Ecto neural progenitor cell (in vitro differentiated cells): ENCODE measurements around the gene CYBB.
"Not testable (repeated sequence)": the region's sequence is repeated elsewhere in the genome, so short reads cannot be mapped to it uniquely, and the experiment has no call there.

Experiments used
- DNase-seq: peaks from one replicate; pipeline ENCODE4 v3.0.0-alpha.2; 2018; ENCODE audit warnings: low spot score

The CYBB gene

DNA sequence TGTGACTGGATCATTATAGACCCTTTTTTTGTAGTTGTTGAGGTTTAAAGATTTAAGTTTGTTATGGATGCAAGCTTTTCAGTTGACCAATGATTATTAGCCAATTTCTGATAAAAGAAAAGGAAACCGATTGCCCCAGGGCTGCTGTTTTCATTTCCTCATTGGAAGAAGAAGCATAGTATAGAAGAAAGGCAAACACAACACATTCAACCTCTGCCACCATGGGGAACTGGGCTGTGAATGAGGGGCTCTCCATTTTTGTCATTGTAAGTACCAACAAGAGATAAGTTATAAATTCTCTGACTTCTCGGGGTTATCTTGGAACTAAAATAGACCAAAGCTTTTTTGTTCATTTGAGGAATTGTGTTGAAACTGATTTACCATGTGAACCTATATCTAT, at the start of gene CYBB:
TSS of gene CYBB (plus strand) at position 203 of the 400 bp plus-strand sequence. CDS start at position 222, 19 bp downstream.
- no peak for DNase-seq

DNA sequence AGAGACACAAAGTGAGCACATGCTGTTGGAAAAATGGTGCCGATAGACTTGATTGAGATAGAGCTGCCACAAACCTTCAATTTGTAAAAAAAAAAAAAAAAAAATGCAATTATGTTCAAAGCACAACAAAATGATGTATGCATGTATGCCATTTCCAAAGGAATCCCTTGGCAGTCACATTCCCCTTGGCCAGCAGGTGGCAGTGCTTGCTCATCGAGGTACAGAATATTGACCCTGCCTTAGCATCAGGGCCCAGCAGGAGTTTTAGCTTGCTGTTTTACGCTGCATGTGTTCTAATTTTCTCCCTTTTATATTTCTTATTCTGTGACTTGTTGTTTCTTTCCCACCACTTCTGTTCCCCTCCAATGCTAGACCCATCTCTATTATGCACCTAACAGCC, 34.5 kb upstream of the CYBB start:
- DNase-seq, result peak; percentile 60

- DNase-seq, result no peak
Measured at GRCh38 chrX:37745835-37746217, 34.0 kb upstream of the CYBB start.

DNA sequence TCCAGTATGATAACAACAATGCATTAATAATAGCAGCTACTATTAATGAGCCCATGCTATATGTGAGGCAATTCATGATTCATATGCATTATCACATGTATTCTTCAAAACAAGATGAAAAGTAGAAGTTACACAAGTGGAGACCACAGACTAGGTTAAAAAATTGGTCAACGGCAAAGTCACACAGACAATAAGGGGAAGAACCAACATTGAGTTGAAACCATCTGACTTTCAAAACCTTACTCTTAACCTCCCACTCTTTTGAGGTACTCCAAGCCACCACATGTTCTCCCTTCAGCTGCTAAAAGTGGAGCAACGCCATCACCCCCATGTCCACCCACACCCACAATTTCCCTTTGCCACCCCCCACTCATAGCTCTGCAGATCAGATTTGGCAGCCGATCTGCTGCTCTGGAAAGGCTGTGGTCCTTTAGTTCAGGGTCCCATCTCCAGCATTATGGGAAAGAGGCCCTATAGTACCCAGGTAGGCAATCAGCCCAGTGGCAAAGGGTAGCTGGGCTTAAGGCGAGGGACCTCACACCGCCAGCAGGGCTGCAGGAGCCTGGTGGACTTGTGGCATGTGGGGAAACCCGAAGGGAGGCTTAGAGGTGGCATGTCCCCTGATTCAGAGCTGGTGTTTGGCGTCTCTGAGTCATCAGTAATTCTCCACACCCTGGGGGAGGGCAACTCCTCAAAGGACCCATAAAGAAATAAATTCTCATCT, 33.5 kb upstream of the CYBB start:
- DNase-seq, result no peak

DNA sequence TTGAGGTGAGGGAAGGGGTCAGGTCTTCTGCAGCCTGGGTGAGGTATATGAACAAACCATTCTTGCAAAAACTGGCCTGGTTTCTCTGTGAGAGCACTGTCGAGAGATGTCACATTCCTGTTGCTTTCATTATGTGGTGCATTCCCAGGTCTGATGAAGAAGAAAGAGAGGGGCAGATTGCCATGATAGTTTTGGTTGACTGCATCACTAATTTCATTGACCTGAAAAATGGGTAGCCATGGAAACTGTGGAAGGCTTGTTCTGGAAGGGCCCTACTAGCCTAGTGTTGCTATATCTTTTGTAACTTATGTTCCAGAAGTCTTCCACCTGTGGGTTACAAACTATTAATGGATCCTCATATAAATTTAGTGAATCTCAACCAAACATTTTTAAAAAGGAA, 32.9 kb upstream of the CYBB start:
- DNase-seq, result no peak

- DNase-seq, result no peak
Measured at GRCh38 chrX:37752281-37752680, 27.6 kb upstream of the CYBB start.

DNA sequence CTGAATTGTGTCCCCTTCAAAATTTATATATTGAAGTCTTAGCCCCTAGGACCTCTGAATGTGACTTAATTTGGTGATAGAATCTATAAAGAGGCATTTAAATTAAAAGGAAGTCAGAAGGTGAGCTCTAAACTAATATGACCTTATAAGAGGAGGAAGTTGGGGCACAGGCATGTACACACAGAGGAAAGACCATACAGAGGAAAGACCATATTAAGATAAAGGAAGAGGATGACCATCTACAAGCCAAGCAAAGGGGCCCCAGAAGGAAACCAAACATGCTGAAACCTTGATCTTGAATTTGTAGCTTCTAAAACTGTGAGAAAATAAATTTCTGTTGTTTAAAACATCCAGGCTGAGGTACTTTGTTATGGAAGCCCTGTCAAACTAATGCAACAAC, 26.9 kb upstream of the CYBB start:
- no peak for DNase-seq

GRCh38 chrX:37753384-37753783, 26.5 kb upstream of the CYBB start:
- no peak for DNase-seq

DNA sequence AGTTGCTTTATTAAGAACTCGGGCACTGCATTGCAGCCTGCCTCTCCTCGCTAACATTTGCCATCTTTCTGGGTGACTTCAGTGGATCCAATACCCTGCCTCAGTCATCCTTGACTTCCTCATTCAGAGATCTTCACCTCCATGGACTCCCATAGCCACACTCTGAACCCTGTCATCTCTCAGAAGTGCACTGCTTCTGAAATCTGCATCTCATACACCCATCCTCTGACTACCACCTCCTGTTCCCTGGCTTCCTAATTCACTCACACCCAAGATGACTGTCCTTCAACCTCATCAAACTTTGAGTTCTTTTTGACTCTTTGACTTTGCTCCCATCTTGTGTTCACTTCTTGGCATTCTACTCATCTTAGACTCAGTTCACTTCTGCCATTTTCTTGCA, 25.3 kb upstream of the CYBB start:
- DNase-seq, result no peak

DNA sequence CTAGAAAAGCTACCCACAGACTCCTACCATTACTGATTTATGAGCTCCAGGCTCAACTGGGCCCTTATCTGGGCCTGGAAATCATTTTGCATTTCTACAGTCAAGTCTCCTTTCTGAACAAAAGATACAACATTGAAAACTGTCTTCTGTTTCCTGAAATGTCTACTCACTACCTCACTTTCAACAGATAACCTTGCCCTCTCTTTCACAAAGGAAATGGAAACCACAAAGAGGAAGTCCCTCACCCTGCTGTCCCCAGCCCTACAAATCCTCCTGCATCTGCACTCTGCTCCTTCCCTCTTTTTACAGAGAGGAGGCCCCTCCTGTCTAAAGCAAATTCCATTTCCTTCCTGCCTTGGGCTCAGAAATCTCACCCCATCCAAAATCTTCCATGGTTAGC, 24.8 kb upstream of the CYBB start:
- no peak for DNase-seq

DNA sequence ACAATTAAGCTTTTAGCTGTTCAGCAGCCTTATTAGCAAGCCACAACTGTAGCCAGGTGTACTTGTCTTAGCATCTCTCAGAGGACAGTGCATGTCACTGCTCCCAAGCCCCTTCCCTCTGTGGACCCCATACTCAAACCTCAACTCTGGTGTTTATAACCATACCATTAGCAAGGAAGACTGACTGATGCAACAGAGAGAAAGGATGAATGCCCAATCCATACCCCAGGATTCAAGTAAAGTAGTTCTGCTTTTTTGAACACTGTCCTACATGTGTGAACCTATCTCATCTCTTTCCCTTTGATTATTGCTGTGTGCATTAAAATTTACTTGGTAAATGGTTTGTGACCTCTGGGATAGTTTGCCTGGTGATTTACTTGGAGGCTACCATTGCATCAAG, 22.8 kb upstream of the CYBB start:
- no peak for DNase-seq

GRCh38 chrX:37759351-37759750, 20.5 kb upstream of the CYBB start:
- DNase-seq, result no peak

GRCh38 chrX:37759878-37760418, 19.9 kb upstream of the CYBB start:
- no peak for DNase-seq

DNA sequence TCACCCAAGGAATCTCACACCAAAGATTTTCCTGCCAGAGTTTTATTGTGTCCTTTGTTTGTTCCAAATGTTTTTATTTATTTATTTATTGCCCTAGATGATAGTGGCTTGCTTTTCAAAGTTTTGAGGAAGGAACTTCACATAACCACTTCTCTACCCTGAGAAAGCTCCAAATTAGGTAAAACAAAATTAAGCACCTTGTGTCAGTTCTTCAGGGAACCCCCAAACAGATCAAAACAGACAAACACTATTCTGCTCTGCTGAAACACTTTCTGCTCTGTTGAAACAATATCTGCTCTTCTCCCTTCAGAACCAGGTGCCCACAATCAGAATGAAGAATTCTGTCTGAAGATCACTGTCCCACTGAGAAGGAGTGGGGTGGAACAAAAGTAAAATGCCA, 16.5 kb upstream of the CYBB start:
- DNase-seq, result no peak

DNA sequence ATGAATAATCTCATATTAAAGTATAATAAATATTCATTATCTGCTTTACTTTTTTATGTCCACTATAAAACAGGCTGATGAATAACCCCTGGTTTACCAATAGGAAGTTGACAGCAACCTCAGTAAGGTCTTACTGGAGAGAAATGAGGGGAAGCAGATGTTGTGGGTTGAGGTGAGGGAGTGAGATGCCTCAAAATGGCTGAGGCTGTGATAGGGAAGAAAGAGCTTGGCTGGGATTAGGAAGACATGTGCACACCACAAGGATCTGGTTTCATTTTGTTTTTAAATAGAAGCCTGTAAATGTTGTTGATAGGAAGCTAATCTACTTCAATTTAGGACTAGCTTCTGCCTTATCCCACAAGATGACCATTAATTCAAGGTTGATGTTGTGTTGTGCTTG, 14.4 kb upstream of the CYBB start:
- DNase-seq, result no peak

- no peak for DNase-seq
Measured at GRCh38 chrX:37767430-37767829, 12.4 kb upstream of the CYBB start.

- DNase-seq, result not testable (repeated sequence)
Measured at GRCh38 chrX:37768866-37769265, 11.0 kb upstream of the CYBB start.

GRCh38 chrX:37776283-37776986, 3.4 kb upstream of the CYBB start:
- DNase-seq, result no peak

DNA sequence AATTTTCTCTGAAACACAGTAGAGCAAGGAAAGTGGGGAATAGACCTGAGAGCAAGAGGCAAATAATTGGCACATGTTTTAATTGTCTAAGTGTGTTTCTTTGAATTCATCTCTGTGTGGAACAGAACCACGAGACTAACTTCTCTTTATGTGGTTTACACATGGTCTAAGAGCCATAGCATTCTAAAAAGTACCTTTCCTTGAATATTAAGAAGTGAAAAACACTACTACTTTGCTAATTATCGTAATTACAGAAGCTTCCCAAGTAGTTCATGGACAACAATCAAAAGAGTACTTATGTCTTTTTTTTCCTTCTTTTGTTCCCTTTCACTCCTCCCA, 2.9 kb upstream of the CYBB start:
- DNase-seq, result no peak

DNA sequence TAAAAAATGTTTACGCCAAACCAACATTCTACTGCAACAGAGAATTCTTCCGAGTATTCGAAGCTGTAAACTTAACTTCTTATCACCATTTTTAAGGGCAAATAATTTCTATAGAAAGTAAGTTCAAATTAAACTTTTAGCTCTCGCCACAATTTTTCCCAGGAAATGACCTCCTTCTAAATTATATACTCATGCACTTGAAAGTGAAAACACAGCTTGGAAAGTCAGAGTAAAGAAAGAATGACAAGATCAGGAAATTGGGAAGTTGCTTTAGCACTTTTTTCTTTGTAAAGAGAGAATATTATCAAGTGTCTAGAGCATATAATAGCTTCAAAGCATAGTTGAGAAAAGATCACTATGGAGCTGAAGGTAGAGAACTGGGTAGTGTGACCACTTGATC, 1.2 kb downstream of the CYBB start:
- no peak for DNase-seq

DNA sequence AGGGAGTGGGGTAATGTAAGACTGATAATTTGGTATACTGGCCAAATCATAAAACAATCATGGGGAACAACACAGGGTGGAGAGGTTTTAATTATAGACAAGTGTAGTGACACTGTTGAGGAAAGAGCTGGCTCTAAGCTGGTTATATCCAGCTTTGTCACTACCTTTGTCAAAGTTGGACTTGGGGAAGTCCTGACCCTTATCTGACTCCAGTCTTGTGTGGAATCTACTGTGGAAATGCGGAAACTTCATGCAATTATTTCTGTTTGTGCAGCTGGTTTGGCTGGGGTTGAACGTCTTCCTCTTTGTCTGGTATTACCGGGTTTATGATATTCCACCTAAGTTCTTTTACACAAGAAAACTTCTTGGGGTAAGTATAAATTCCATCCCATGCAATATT, 2.0 kb downstream of the CYBB start:
- no peak for DNase-seq

DNA sequence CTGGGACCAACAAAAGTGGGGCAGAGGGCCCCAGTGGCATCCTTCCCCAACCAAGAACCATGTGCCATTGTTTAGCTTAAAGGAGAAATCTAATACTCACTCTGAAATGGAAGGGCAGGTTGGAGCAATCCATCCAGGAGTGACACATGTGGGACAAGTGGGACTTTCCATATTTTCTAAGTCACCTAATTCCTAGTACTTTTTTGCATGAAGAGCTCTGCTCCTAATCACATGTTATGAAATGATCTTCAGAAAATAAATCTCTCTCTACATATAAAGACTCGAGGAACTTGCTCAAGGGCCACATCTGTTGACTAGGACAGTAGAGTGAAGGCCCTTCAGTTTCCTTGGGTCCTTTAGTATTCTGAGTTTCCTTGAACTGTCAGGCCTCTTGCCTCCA, 2.5 kb downstream of the CYBB start:
- DNase-seq, result no peak

GRCh38 chrX:37783305-37783704, 3.4 kb downstream of the CYBB start:
- DNase-seq, result no peak

DNA sequence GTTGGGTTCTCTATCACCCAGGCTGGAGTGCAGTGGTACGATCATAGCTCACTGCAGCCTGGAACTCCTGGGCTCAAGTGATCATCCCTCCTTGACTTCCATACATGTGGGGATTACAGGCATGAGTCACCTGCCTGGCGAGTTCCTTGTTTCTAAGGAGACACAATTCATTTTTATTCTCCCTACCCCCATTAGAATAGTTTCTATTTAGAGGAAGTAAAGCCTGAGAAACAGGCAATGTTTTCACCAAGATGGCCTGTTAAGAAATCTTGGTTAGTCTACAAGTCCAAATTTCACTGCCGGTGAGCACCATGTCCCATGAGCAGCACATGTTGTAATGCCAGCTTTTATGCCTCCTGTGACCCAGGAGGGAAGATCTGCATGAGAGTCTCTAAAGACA, 5.7 kb downstream of the CYBB start:
- no peak for DNase-seq
